Neural cell (in vitro differentiated cells): ENCODE results near the gene ROBO1. TPM values are rescaled to one million over a fixed set of nuclear protein-coding genes. Genes with fewer than 3 reads are reported as not detected.

Experiments used
- H2AFZ ChIP-seq: fragments of 200-600, 300-800 bp; sonication (generic), shearing (Covaris generic); 2 replicates; pipeline ENCODE4 v1.6.0; 2014; ENCODE audit warnings: low read depth, mild to moderate bottlenecking, antibody characterized with exemption, low read length, moderate library complexity
- H3F3A ChIP-seq: fragments of 200-600 bp; shearing (Covaris generic); 2 replicates; pipeline ENCODE4 v1.6.1; 2016; ENCODE audit warnings: mild to moderate bottlenecking, moderate library complexity, mixed read lengths, antibody characterized with exemption, low read length; ENCODE audit not compliant: insufficient read depth, poor library complexity, severe bottlenecking
- H3K27ac ChIP-seq: fragments of 200-600, 300-800 bp; sonication (generic), shearing (Covaris generic); 2 replicates; pipeline ENCODE4 v1.5.1; 2014; ENCODE audit warnings: mild to moderate bottlenecking, low read length, moderate library complexity
- H3K27me3 ChIP-seq: fragments of 300-800, 200-600 bp; sonication (generic), shearing (Covaris generic); 2 replicates; pipeline ENCODE4 v1.6.0; 2014; ENCODE audit warnings: mild to moderate bottlenecking, low read depth, low read length, moderate library complexity; ENCODE audit not compliant: insufficient read depth
- H3K36me3 ChIP-seq: fragments of 300-800, 200-600 bp; sonication (generic), shearing (Covaris generic); 2 replicates; pipeline ENCODE4 v1.5.1; 2014; ENCODE audit warnings: mild to moderate bottlenecking, antibody characterized with exemption, low read length, moderate library complexity; ENCODE audit not compliant: insufficient read depth
- H3K4me2 ChIP-seq: fragments of 300-800, 200-600 bp; sonication (generic), shearing (Covaris generic); 2 replicates; pipeline ENCODE4 v1.6.0; 2014; ENCODE audit warnings: mild to moderate bottlenecking, low read length
- H3K4me3 ChIP-seq: fragments of 300-800, 200-600 bp; sonication (generic), shearing (Covaris generic); 2 replicates; pipeline ENCODE4 v1.5.1; 2014; ENCODE audit warnings: mild to moderate bottlenecking, low read length, moderate library complexity
- H3K79me2 ChIP-seq: fragments of 200-600 bp; shearing (Covaris generic); replicated peaks from 2 replicates; pipeline ENCODE4 v1.6.0; 2014; ENCODE audit warnings: mild to moderate bottlenecking, low read length, moderate library complexity; ENCODE audit not compliant: insufficient read depth
- H3K9ac ChIP-seq: fragments of 300-800, 200-600 bp; sonication (generic), shearing (Covaris generic); 2 replicates; pipeline ENCODE4 v1.6.1; 2016; ENCODE audit warnings: mild to moderate bottlenecking, low read length, mixed read lengths
- H3K9me2 ChIP-seq: fragments of 200-600 bp; shearing (Covaris generic); 2 replicates; pipeline ENCODE4 v1.6.1; 2016; ENCODE audit warnings: mild to moderate bottlenecking, low read length, mixed read lengths; ENCODE audit not compliant: insufficient read depth
- H3K9me3 ChIP-seq: fragments of 200-600, 300-800 bp; sonication (generic), shearing (Covaris generic); 2 replicates; pipeline ENCODE4 v1.6.1; 2016; ENCODE audit warnings: mild to moderate bottlenecking, mixed run types, low read length, moderate library complexity, mixed read lengths
- H4K20me1 ChIP-seq: fragments of 200-600 bp; shearing (Covaris generic); 2 replicates; pipeline ENCODE4 v1.6.1; 2016; ENCODE audit warnings: mild to moderate bottlenecking, mixed run types; ENCODE audit not compliant: insufficient read depth
- EP300 ChIP-seq: fragments of 450-650 bp; conservative IDR thresholded peaks from 2 replicates; pipeline ENCODE4 v1.6.1; 2014; ENCODE audit warnings: antibody characterized with exemption, mild to moderate bottlenecking, moderate library complexity; ENCODE audit not compliant: poor library complexity, severe bottlenecking
- EZH2 ChIP-seq: fragments of 200-600, 300-800 bp; shearing (Covaris generic), sonication (generic); IDR thresholded peaks from 2 replicates; pipeline ENCODE4 v1.6.1; 2014; ENCODE audit warnings: antibody characterized with exemption, low read length, borderline replicate concordance, mild to moderate bottlenecking; ENCODE audit not compliant: insufficient read depth, poor library complexity, severe bottlenecking
- MXI1 ChIP-seq: fragments of 450-650 bp; conservative IDR thresholded peaks from 2 replicates; pipeline ENCODE4 v1.6.1; 2014; ENCODE audit warnings: antibody characterized with exemption, mild to moderate bottlenecking; ENCODE audit not compliant: poor library complexity, severe bottlenecking
- POLR2AphosphoS5 ChIP-seq: IDR thresholded peaks from 2 replicates; pipeline ENCODE4 v1.6.1; 2012
- RAD21 ChIP-seq: fragments of 450-650 bp; conservative IDR thresholded peaks from 2 replicates; pipeline ENCODE4 v1.6.1; 2014; ENCODE audit warnings: antibody characterized with exemption, mild to moderate bottlenecking, moderate library complexity
- SMC3 ChIP-seq: fragments of 450-650 bp; conservative IDR thresholded peaks from 2 replicates; pipeline ENCODE4 v1.6.1; 2014; ENCODE audit warnings: antibody characterized with exemption, mild to moderate bottlenecking, moderate library complexity; ENCODE audit not compliant: poor library complexity
- TAF1 ChIP-seq: IDR thresholded peaks from 2 replicates; pipeline ENCODE4 v1.6.1; 2012; ENCODE audit warnings: low read depth
- polyA plus RNA-seq: library from polyadenylated mRNA; depleted of rRNA; stranded (reverse); fragments of >200 nt; gene quantifications from 2 replicates; pipeline ENCODE4 v1.2.3, GENCODE V29; 2014
- TF ChIP-seq, protein P1 (sequence below): fragments of 450-650 bp; IDR thresholded peaks from 2 replicates; pipeline ENCODE4 v1.5.1; 2014; ENCODE audit warnings: antibody characterized with exemption, mild to moderate bottlenecking, moderate library complexity; ENCODE audit not compliant: poor library complexity, severe bottlenecking
- TF ChIP-seq, protein P2 (sequence below): IDR thresholded peaks from 2 replicates; pipeline ENCODE4 v1.6.1; 2012; ENCODE audit warnings: borderline replicate concordance

ROBO1 gene
- polyA plus RNA-seq, 1 donor from 2014 or later = 183 TPM

DNA sequence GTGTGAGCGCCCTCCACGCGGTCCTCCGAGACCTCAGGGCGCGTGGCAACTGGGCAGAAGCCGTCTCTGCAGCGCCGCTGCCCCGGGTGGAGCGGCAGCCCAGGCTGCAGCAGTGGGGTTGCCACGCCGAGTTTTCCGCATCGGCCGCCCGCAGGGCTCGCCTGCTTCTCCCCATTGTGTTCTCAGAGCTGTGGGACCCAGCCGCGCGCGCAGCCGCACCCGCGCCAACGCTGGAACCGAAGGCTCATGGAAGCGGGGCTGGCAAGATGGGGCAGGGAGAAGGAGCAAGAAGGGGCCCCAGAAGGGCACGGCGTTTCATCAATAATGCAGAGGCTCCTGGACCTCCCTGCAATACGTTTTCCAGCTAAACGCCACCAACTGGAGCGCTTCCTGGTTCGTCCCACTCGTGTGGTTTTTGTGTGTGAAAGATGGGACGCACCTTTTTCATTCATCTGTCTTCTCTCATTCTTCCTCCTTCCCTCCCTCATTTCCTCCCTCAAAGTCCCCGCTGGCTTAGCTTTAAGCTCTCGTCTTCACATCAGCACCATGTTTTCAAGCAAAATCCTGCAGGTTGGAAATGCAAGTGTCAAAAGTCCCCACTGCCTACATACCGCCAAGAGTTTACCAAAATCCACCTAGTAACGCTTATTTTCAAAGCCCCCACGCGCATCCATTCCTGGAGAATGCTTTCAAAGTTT lies 1.2 kb downstream of the ROBO1 start:
- H3K9me3 ChIP-seq = no peaks in the 10 kb centered on the region
- H3K36me3 ChIP-seq = no peaks in the 10 kb centered on the region
- H3K27ac ChIP-seq = peak overlapping the region; percentile 79
- peak; percentile 48 for TF ChIP-seq POLR2AphosphoS5
- TF ChIP-seq SMC3 = peak; percentile 9
- TF ChIP-seq, protein P1, sequence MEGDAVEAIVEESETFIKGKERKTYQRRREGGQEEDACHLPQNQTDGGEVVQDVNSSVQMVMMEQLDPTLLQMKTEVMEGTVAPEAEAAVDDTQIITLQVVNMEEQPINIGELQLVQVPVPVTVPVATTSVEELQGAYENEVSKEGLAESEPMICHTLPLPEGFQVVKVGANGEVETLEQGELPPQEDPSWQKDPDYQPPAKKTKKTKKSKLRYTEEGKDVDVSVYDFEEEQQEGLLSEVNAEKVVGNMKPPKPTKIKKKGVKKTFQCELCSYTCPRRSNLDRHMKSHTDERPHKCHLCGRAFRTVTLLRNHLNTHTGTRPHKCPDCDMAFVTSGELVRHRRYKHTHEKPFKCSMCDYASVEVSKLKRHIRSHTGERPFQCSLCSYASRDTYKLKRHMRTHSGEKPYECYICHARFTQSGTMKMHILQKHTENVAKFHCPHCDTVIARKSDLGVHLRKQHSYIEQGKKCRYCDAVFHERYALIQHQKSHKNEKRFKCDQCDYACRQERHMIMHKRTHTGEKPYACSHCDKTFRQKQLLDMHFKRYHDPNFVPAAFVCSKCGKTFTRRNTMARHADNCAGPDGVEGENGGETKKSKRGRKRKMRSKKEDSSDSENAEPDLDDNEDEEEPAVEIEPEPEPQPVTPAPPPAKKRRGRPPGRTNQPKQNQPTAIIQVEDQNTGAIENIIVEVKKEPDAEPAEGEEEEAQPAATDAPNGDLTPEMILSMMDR = no peak
- TF ChIP-seq EP300 = no peak
- TF ChIP-seq MXI1 = peak; percentile 64
- no peak for TF ChIP-seq EZH2
- no peak for TF ChIP-seq TAF1
- peak; percentile 32 for TF ChIP-seq RAD21
- TF ChIP-seq, protein P2, sequence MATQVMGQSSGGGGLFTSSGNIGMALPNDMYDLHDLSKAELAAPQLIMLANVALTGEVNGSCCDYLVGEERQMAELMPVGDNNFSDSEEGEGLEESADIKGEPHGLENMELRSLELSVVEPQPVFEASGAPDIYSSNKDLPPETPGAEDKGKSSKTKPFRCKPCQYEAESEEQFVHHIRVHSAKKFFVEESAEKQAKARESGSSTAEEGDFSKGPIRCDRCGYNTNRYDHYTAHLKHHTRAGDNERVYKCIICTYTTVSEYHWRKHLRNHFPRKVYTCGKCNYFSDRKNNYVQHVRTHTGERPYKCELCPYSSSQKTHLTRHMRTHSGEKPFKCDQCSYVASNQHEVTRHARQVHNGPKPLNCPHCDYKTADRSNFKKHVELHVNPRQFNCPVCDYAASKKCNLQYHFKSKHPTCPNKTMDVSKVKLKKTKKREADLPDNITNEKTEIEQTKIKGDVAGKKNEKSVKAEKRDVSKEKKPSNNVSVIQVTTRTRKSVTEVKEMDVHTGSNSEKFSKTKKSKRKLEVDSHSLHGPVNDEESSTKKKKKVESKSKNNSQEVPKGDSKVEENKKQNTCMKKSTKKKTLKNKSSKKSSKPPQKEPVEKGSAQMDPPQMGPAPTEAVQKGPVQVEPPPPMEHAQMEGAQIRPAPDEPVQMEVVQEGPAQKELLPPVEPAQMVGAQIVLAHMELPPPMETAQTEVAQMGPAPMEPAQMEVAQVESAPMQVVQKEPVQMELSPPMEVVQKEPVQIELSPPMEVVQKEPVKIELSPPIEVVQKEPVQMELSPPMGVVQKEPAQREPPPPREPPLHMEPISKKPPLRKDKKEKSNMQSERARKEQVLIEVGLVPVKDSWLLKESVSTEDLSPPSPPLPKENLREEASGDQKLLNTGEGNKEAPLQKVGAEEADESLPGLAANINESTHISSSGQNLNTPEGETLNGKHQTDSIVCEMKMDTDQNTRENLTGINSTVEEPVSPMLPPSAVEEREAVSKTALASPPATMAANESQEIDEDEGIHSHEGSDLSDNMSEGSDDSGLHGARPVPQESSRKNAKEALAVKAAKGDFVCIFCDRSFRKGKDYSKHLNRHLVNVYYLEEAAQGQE = peak; percentile 30
- H3K27me3 ChIP-seq = no peaks in the 10 kb centered on the region
- H2AFZ ChIP-seq = peak overlapping the region; percentile 61
- H3K4me3 ChIP-seq = peak overlapping the region; percentile 82
- H3K79me2 ChIP-seq = peaks cover 47% of the 10 kb centered on the region
- no peaks in the 10 kb centered on the region for H4K20me1 ChIP-seq
- peak overlapping the region; percentile 79 for H3K9ac ChIP-seq
- peaks cover 5% of the 10 kb centered on the region for H3F3A ChIP-seq
- H3K4me2 ChIP-seq = peak overlapping the region; percentile 81
- no peaks in the 10 kb centered on the region for H3K9me2 ChIP-seq

DNA sequence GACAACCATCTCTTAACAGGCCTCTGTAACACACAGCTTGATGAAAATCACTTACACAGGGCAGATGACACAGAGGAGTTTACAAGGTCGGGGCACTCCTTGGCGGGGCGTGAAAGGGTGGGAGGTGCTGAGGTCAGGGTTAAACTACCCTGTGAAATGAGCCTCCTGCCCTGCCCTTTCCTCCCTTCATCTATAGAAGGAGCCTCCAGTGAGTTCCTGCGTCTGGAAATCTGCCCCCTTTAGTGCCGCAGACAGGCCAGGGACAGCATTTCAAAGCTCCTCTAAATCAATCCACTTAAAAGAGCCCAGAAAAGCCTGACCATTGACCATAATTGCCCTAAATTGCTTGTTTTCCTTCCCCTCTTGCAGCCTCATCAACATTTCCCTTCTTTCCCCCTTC lies 1.9 kb downstream of the ROBO1 start:
- no peaks in the 10 kb centered on the region for H3K36me3 ChIP-seq
- H3K27me3 ChIP-seq = no peaks in the 10 kb centered on the region
- H3K4me3 ChIP-seq = peak overlapping the region; percentile 82
- H3K9me2 ChIP-seq = no peaks in the 10 kb centered on the region
- H3K27ac ChIP-seq = peak overlapping the region; percentile 79
- peak overlapping the region; percentile 81 for H3K4me2 ChIP-seq
- H4K20me1 ChIP-seq = no peaks in the 10 kb centered on the region
- H3K9me3 ChIP-seq = no peaks in the 10 kb centered on the region
- peaks cover 52% of the 10 kb centered on the region for H3K79me2 ChIP-seq
- H3F3A ChIP-seq = peaks cover 5% of the 10 kb centered on the region
- H3K9ac ChIP-seq = peak overlapping the region; percentile 79
- peak overlapping the region; percentile 61 for H2AFZ ChIP-seq
- TF ChIP-seq RAD21 = no peak
- no peak for TF ChIP-seq EZH2
- TF ChIP-seq, protein P1 = no peak
- TF ChIP-seq EP300 = no peak
- TF ChIP-seq SMC3 = no peak
- TF ChIP-seq TAF1 = no peak
- TF ChIP-seq MXI1 = no peak
- TF ChIP-seq, protein P2 = no peak
- no peak for TF ChIP-seq POLR2AphosphoS5
